22Rv1 (cell line): Measurements from ENCODE around the gene C1orf159.

Source experiments
- H3K27ac ChIP-seq: fragments of 450-650 bp; 2 replicates; pipeline ENCODE4 v1.5.1; 2017
- ZFX ChIP-seq: fragments of 450-650 bp; IDR thresholded peaks from 2 replicates; pipeline ENCODE4 v1.6.1; 2017; ENCODE audit warnings: antibody characterized with exemption, borderline replicate concordance
- TF ChIP-seq, protein P1 (sequence below): fragments of 450-650 bp; IDR thresholded peaks from 2 replicates; pipeline ENCODE4 v1.5.1; 2017; ENCODE audit warnings: mild to moderate bottlenecking

C1orf159 gene

DNA sequence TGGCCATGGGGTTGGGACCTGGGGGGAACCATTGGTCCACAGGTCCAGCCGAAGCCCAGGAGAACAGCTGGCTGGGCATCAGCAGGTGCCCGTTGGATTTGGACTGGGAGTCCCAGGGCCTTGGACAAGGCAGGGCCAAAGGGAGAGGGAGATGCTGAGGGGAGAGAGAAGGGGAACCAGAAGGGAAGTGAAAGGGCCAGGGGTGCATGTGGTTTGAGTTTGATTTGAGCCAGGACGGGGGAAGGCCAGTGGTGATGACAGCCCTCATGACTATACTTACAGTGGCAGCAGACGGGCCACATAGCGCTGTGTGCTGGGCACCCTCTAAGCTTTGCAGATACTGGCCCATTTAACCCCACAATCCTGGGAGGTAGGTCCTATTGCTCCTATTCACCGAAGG is 77.2 kb downstream of the C1orf159 start:
- no peak overlapping the region for H3K27ac ChIP-seq
- TF ChIP-seq ZFX, result no peak
- TF ChIP-seq, protein P1, sequence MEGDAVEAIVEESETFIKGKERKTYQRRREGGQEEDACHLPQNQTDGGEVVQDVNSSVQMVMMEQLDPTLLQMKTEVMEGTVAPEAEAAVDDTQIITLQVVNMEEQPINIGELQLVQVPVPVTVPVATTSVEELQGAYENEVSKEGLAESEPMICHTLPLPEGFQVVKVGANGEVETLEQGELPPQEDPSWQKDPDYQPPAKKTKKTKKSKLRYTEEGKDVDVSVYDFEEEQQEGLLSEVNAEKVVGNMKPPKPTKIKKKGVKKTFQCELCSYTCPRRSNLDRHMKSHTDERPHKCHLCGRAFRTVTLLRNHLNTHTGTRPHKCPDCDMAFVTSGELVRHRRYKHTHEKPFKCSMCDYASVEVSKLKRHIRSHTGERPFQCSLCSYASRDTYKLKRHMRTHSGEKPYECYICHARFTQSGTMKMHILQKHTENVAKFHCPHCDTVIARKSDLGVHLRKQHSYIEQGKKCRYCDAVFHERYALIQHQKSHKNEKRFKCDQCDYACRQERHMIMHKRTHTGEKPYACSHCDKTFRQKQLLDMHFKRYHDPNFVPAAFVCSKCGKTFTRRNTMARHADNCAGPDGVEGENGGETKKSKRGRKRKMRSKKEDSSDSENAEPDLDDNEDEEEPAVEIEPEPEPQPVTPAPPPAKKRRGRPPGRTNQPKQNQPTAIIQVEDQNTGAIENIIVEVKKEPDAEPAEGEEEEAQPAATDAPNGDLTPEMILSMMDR, result no peak

DNA sequence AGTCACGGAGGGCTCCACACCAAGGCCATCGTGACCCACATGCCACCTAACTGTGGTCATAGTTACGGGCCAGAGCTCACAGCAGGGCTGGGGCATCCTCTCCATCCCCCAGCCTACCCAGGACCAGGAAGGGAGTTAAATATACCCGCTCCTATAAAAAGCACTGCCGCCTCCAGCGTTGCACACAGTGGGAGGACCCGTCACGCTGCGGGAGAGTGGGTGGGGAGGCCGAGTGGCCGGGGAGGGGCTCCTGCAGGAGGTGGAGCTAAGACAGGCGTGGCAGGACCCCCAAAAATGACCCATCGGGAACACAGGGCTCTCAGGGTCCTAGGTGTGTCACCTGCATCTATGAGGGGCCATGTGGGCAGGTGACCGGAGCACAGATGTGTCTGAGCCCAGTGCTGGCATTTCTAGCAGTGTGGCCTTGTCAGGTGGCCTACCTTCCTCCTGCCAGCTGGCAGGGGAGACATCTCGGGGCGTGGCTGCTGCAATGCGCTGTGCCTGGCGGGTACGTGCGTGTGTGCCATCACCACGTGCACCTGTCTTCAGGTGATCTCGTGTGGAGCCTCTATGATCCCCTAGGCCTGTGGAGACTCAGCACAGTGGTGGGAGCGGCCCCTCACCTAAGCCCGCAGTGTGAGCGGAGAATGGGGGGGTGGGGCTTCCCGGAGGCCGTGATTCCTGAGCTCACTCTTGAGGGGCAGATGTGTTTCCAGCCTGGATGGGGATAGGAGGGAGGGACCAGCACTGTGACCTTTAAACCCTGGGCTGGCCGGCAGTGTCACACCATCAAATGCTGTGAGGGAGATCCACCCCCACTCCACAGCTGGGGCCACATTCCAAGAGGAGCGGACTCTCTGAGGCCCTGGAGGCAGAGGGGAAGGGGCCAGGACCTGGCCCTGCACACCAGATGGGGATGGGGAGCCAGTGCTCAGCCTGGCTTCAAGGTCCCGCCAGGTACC is 78.2 kb downstream of the C1orf159 start:
- TF ChIP-seq ZFX, result no peak
- TF ChIP-seq, protein P1, result no peak
- no peak overlapping the region for H3K27ac ChIP-seq

DNA sequence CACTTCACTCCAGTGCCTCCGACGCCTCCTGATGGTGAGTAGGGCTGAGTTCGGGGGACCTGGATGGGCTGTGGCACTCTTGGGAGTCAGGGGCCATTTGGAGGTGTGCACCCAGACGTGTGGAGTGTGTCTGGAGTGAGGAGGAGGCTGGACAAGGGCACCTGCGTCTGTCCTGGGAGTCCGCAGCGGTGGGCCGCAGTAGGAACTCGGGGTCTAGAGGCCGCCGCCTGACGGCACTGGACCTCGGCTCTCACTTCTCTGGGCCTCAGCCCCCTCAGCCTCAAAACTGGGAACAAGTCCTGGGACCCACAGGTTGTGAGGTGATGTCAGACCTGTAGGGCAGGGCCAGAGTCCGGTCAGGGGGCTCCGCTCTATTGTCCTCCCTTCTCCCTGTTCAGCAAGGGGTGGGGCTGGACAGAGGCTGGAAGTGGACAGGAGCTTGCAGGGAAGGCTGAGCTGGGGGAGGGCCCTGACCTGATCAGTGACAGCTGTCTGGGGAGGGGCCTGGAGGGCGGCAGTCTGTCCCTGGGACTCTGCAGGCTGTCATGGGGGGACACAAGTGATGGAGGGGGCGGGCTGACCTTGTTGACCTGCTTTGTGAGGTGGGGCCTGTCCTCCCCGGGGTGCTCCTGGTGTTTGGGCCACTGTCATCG is 80.5 kb downstream of the C1orf159 start:
- TF ChIP-seq ZFX, result no peak
- TF ChIP-seq, protein P1, result no peak
- H3K27ac ChIP-seq, result no peak overlapping the region

DNA sequence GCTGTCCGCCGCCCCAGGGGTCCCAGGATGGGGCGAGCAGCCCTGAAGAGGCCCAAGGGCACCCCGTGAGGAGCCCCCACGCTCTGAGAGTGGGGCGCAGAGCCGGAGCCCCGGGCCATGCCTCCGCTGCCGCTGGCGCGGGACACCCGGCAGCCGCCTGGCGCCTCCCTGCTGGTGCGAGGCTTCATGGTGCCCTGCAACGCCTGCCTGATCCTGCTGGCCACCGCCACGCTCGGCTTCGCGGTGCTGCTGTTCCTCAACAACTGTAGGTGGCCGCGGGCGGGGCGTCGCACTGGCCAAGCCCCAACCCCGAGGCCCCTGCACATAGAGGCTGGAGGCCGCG is 81.5 kb downstream of the C1orf159 start:
- TF ChIP-seq, protein P1, result no peak
- TF ChIP-seq ZFX, result no peak

DNA sequence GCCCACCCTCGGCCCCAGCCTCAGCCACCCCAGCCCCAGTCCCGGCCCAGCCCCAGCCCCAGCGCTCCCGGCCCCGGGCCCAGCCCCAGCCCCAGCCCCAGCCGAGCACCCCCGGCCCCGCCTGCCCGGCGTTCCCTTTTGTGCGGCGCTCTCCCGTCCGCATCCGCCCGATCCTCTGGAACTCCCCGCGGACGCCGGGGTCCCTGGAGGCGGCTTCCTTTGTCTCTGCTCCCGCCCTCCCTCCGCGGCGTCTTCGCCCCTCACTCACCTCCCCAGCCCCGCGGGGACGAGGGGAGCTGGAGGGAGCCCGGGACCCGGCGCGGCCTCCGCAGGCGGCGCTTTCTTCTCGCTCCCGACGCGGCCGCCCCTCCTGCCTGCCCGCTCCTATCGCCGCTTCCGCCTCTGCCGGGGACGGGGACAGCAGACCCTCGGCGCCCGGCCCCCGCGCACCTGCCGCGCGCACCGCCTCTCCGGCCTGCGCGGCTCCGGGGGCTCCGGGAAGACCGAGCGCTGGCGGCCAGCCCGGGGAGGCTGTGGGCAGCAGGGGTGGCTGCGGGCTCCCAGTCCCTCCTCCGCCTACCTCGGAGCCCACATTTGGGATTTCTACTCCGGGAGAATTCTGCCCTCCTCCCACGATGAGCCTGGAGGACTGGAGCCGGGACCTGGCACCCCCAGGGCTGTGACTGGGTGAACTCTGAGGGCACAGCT is 82.0 kb downstream of the C1orf159 start:
- TF ChIP-seq ZFX, result no peak
- TF ChIP-seq, protein P1, result no peak
- no peak overlapping the region for H3K27ac ChIP-seq

More for the DNA sequence above, 81.5 kb downstream of the C1orf159 start:
- no peak overlapping the region for H3K27ac ChIP-seq

DNA sequence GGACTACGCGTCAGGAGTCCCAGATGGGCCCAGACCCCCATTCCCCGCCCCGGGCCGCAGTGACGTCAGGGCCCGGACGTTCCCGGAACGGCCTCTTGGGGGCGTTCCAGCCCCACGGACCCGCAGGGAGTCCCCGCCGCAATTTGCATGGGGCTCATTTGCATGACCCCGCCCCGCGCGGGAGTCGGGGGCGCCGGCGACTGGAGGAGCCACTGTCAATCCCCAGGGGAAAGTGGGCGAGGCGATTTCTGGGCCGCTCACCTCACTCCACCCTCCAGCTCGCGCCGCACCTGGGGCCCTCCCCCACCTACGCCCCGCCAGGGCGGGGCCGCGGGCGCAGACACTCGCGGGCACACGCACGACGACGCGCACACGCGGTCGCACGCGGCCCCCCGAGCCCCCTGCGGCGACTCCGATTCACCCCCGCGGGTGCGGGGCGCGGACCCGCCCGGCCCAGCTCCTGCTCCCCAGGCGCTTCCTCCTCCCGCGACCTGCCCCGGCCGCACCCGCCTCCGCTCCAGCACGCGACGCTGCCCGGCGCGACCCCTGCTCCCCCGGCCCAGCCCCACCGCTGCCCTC is 82.8 kb downstream of the C1orf159 start:
- TF ChIP-seq, protein P1, result peak; percentile 89
- no peak for TF ChIP-seq ZFX
- no peak overlapping the region for H3K27ac ChIP-seq
